ENCODE results near the gene ARHGAP9.
"Not testable (repeated sequence)": the region's sequence is repeated elsewhere in the genome, so short reads cannot be mapped to it uniquely, and the experiment has no call there.

ARHGAP9 gene

GRCh38 chr12:57495051-57495701 is 15.5 kb upstream of the ARHGAP9 start:
- not testable (repeated sequence) for DNase-seq (ENCODE audit: low read depth)

- no peak for DNase-seq (ENCODE audit: low read depth)
Measured at GRCh38 chr12:57491393-57492280, 12.0 kb upstream of the ARHGAP9 start.

DNA sequence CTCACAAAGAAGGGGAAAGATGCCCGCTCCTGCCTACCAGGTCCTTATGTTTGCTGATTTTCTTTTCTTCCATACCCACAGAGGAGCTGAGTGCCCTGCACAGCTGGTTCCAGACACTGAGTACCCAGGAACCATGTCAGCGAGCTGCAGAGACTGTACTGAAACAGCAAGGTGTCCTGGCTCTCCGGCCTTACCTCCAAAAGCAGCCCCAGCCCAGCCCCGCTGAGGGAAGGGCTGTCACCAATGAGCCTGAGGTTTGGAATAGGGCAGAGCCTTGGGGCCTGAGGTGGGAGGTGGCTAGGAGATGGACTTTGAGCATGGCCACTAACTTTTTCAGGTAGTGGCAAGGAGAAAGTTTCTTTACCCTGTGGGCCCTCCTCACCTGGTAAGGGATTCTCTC is 10.5 kb upstream of the ARHGAP9 start:
- no peak for DNase-seq (ENCODE audit: low read depth)

DNA sequence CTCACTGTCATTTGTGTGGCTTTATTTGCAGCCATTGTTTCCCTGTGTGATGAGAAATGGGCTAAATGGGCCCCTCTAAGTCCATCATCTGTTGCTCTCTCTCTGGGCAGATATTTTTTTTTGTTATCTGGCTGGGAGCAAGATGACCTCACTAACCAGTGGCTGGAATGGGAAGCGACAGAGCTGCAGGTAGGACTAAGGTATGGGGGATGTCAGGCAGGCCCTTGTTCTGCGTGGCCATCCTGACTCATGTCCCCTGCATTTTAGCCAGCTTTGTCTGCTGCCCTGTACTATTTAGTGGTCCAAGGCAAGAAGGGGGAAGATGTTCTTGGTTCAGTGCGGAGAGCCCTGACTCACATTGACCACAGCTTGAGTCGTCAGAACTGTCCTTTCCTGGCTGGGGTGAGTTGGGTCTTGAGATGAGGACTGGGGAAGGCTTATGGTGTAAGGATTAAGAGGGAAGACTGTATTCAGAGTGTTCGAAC is 9.5 kb upstream of the ARHGAP9 start:
- DNase-seq (ENCODE audit: low read depth), result no peak

GRCh38 chr12:57488402-57489156 is 8.9 kb upstream of the ARHGAP9 start:
- DNase-seq (ENCODE audit: low read depth), result no peak

DNA sequence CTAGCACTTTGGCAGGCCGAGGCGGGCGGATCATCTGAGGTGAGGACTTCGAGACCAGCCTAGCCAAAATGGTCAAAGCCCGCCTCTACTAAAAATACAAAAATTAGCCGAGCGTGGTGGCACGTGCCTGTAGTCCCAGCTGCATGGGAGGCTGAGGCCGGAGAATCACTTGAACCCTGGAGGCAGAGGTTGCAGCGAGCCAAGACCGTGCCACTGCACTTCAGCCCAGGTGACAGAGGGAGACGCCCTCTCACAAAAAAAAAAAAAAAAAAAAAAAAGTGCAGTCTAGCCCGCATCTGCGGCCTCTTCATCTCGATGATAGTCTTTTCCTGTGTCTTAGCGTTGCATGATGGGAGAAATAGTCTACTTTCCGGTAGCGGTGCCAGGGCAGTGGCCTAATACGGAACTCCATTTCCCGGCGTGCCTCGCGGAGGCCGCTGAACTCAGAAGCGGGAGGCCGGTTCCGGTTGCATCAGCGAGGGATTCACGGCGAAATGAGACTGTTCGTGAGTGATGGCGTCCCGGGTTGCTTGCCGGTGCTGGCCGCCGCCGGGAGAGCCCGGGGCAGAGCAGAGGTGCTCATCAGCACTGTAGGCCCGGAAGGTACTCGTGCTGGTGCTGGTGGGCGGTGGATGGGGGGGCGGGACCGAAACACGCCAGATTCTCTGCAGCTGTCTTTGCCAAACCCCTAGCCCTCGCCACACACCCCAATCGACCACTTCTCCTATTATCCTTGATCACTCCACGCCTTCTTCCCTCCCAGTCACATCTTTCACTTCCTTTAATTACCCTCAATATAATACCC is 8.1 kb upstream of the ARHGAP9 start, which contains the start of gene MARS1:
Gene MARS1 (plus strand): TSS at position 472 of the 805 bp plus-strand sequence. CDS start 23 bp downstream, at position 495.
- DNase-seq (ENCODE audit: low read depth), result peak; percentile 89

DNA sequence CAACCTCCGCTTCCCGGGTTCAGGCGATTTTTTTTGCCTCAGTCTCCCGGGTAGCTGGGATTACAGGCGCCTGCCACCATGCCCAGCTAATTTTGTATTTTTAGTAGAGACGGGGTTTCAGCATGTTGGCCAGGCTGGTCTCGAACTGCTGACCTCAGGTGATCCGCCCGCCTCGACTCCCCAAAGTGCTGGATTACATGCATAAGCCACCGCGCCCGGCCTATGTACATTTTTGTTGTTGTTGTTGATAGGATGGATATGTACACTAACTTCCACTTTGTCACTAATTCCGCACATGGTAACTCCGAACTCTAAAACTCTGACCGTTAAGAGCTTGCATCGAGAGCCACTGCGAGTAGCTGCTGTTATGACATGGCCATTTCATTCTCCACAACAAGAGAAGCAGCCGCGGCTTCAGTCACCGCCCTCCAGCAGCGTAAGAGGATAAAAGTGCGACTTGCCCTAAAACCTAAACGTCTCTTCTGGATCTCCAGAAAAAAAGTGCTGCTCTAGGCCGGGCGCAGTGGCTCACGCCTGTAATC is 7.5 kb upstream of the ARHGAP9 start:
- no peak for DNase-seq (ENCODE audit: low read depth)

DNA sequence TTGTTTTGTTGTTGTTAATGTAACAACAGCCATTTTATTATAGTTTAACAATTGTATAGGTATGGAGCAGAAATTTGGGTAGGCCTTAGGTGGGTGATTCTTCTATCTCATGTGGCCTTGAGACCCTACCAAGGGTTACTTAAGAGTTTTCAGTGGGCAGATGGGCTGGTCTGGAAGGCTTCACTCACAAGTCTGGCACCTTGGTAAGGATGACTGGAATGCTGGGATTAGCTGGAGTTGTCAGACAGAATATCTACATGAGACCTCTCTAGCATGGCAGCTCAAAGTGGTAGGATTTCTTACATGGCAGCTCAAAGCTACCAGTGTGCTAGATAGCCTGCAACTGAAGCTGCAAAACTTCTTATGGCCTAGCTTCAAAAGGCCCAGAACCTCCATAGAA is 6.0 kb upstream of the ARHGAP9 start:
- DNase-seq (ENCODE audit: low read depth), result no peak

DNA sequence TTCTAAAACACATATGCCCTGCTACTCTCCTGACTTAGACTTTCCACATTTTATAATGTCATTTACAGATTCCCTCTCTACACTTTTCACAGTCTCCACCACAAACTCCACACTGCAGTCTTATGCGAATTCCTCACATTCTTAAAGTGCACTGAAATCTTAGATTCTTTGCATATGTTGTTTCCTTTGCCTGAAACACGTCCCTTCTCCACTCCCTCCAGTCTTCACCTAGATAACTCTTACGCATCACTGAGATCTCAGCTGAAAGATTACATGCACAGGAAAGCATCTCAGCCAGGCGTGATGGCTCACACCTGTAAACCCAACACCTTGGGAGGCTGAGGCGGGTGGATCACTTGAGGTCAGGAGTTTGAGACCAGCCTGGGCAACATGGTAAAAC is 3.8 kb upstream of the ARHGAP9 start:
- no peak for DNase-seq (ENCODE audit: low read depth)

- no peak for DNase-seq (ENCODE audit: low read depth)
Measured at GRCh38 chr12:57481671-57482070, 2.0 kb upstream of the ARHGAP9 start.

DNA sequence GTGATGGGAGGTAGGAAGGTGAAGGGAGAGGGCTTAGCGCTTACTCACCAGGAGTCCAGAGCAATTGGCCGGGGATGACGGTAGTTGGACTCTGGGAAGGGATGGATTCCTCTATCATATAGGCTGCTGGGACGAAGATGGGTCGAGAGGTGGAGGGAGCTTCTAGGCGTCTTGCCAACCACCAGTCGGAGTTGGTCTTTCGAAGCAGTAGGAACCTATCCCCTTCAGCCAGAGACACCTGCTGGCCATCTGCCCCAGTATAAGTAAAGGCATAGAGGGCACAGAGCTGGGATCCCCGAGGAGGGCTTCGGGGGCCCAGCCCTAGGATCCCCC is 657 bp downstream of the ARHGAP9 start:
- DNase-seq (ENCODE audit: low read depth), result no peak

DNA sequence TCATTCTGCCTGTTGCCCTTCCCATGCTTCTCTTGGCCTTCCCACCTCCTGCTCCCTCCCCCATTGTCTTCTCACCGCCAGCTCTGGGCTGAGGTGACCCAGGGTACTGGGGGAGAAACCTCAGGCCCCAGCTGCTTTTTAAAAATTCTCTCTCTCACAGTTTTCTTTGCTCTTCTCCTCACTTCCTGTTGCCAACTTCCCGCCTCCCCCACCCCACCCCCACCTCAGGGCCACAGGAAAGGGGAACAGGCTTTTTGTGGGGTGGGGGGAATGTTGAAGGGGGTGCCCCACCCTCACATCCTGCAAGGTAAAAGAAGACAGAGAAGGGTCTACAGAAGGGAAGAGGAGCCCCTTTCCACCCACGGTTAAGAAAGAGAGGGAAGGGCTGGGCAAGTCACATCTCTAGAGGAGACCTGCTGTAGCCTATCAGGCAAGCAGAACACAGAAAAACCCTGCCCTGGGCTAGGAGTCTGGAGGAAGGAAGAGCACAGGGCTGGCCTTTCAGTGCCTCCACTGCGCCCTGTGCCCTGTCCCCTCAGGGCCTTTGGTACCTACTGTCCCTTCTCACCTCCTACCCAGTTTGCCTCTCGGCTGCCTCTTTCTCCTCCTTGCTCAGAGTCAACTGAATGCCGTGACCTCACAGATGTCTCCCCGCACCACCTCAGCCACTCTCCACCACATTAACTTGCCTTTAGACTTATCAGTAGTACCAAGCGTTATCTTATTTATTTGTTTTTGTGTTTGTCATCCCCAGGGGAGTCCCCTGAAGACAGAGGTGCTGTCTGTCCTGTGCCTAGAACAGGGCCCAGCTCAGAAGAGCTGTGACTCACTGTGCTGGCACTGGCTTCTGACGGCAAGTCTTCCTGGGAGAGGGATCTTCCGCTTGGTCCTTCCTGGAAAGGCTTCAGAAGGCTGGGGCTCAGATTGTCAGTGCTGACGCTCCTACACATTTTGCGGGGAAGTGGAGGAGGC is 1.7 kb downstream of the ARHGAP9 start:
- peak; percentile 58 for DNase-seq (ENCODE audit: low read depth)

DNA sequence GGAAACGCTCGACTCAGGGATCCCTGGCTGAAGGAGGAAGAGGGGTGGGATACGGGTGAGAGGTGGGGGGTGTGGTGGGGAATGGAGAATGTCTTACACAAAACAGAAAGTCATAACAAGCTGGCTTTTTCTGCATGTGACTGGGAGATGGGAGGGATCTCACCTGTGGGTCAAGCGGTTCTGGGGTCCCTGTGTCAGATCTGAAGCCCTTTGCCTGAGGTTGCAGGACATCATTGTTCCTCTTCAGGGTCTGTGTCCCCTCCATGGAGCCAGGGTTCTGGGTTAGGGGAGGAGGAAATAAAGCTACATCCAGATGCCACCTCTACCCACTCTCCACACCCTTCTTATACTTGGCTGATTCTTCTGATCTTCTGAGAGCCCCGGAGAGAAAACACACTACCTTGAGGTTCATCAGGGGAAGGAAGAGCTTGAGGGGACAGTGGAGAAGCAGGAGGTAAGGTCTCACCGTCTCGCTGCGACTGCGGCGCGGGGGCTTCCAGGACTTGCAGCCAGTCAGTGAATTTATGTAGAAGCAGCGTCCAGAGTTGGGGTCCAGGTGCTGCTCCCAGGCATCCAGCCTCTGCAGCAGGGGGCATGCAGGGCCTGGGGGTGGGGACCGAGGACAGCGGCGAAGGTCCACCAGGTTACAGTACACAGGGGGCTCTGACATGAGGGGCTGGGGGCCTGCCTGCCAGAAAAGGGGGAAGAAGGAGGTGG is 2.5 kb downstream of the ARHGAP9 start:
- DNase-seq (ENCODE audit: low read depth), result no peak

DNA sequence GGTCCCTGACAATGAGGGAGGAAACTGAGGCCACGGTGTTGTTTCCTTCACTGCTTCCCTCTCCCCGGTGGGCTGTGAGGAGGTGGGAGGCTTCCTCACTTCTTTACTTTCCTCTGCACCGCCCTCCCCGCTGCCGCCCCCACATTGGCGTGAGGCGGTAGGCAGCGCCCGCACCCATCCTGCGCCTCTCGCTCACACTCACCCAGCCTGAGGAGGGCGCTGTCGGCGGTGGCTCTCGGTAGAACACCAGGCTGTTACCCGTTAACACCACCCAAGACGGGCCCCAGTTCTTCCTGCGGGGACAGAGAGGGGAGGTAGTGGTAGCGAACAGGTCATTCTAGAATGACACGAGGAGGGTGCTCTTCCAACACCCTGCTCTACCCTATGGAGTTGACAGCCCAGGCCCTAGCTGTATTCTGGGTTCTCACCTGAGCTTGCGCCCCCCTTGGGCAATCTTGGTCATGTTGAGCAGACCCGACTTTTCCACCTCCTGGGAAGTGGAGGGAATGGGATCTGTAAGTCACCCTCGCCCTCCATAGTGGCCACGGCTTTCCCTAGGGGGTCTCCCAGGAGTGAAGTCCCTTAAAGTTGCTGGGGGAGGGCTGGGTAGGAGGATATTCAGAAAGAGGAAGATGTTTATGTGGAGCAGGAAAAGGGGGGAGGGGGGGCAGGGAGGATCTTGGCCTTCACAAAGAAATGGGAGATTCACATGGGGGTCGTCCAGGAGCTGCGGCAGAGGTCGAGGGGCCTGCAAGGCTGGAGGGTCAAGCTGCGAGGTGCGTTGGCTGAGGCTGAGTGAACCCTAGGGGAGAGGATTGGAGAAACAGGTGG is 3.3 kb downstream of the ARHGAP9 start:
- peak; percentile 41 for DNase-seq (ENCODE audit: low read depth)

DNA sequence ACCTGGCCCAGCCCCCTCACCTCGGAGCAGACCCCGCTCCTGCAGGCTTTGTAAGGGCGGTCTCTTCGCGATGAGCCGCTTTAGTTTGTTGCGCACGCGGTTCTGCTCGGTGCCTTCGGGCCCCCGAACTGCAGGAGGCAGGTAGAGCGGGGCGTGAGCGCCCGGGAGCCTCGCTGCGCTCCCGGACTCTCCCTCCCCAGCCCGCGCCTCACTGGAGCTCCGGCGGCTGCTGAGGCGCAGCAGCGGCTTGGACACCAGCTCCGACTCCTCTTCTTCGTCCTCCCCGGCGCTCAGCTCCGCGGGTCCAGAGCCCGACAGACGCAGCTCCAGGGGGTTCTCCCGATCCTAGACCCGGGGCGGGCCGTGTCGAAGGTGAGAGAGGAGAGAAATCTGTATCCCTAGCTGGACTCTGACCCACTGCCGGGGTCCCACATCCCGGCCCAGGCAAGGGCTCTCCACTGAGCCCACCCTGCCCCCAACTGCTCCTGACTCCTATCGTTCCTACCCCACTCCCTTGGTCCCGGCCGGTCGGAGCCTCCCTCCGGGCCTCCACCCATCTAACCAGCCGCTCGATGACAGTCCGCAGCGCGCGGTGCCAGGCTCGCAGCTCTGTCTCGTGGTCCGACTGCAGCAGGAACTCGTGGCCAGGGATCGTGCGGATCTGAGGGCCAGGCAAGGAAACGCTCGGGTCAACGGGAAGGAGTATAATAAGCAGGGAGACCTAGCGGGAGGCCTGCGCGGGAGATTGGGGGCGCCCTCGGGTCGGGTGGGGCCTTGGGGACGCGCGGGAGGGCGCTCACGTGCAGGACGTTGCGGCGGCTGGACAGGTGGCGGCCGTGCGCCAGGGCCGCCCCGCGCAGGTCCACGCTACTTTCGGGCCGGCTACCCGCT is 4.2 kb downstream of the ARHGAP9 start:
- DNase-seq (ENCODE audit: low read depth), result no peak

GRCh38 chr12:57474862-57475261 is 4.8 kb downstream of the ARHGAP9 start:
- DNase-seq (ENCODE audit: low read depth), result no peak

DNA sequence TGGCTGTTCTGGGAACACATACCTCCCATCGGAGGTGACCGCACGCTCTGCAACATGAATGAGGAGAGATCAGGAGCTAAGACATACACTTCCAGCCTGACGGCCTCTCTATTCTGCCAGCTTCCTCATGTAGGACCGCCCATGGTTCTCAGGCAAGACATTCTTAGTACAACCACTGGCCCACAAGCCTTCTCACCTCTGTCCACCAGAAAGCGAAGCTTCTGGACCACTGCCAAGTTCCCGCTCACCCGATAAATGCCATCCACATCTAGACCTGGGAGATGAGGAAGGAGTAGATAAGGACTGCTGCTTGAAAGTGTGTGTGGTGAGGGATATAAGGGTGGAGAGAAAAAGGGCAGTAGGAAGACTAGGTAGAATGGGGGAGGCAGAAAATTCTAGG is 5.2 kb downstream of the ARHGAP9 start:
- DNase-seq (ENCODE audit: low read depth), result no peak

DNA sequence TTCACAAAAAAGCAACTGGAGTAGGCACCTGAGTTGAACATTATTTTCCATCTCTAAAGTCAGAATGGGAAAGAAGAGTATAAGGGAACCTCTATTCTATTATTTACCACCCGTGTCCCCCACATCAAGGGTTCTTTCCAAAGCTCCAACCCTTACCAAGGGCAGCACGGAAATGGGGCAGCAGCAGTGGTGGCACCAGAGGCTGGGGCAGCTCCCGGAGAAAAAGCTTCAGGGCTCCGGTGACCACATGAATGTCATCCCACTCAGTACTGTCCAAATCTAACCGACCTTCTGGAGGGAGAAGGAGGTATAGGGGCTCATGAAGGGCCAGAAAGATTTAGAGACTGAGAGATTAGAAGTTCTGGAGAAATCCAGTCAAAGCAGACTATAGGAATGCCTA is 5.8 kb downstream of the ARHGAP9 start:
- DNase-seq (ENCODE audit: low read depth), result no peak
